Measurements from ENCODE around the gene ARHGAP9.
"Not testable (repeated sequence)": the region's sequence is repeated elsewhere in the genome, so short reads cannot be mapped to it uniquely, and the experiment has no call there.

The ARHGAP9 gene

GRCh38 chr12:57458665-57459054 lies 21.0 kb downstream of the ARHGAP9 start:
- no peak for DNase-seq (ENCODE audit: low read depth in 2 of 2)

- no peak for DNase-seq (ENCODE audit: low read depth in 2 of 2)
Measured at GRCh38 chr12:57456737-57457490, 22.8 kb downstream of the ARHGAP9 start.

GRCh38 chr12:57456145-57456700 lies 23.4 kb downstream of the ARHGAP9 start:
- no peak for DNase-seq (ENCODE audit: low read depth in 2 of 2)

GRCh38 chr12:57455374-57456144 lies 24.1 kb downstream of the ARHGAP9 start:
- DNase-seq (ENCODE audit: low read depth in 2 of 2) = no peak

GRCh38 chr12:57454566-57455373 lies 24.9 kb downstream of the ARHGAP9 start, which contains the start of gene INHBE:
Gene INHBE (plus strand): TSS chr12:57455307. CDS start chr12:57455537, 230 bp downstream.
- DNase-seq (ENCODE audit: low read depth in 2 of 2) = no peak

- DNase-seq (ENCODE audit: low read depth in 2 of 2) = no peak
Measured at GRCh38 chr12:57454213-57454565, 25.5 kb downstream of the ARHGAP9 start.

- no peak for DNase-seq (ENCODE audit: low read depth in 2 of 2)
Measured at GRCh38 chr12:57452937-57453509, 26.6 kb downstream of the ARHGAP9 start.

- DNase-seq (ENCODE audit: low read depth in 2 of 2) = no peak
Measured at GRCh38 chr12:57452181-57452936, 27.3 kb downstream of the ARHGAP9 start.

- no peak for DNase-seq (ENCODE audit: low read depth in 2 of 2)
Measured at GRCh38 chr12:57451233-57451778, 28.4 kb downstream of the ARHGAP9 start.

GRCh38 chr12:57450057-57450456 lies 29.6 kb downstream of the ARHGAP9 start:
- DNase-seq (ENCODE audit: low read depth in 2 of 2) = no peak

GRCh38 chr12:57449375-57449774 lies 30.3 kb downstream of the ARHGAP9 start:
- no peak for DNase-seq (ENCODE audit: low read depth in 2 of 2)

- no peak for DNase-seq (ENCODE audit: low read depth in 2 of 2)
Measured at GRCh38 chr12:57448669-57449068, 31.0 kb downstream of the ARHGAP9 start.

GRCh38 chr12:57446292-57446960 lies 33.2 kb downstream of the ARHGAP9 start:
- no peak for DNase-seq (ENCODE audit: low read depth in 2 of 2)

GRCh38 chr12:57444744-57445143 lies 34.9 kb downstream of the ARHGAP9 start:
- DNase-seq (ENCODE audit: low read depth in 2 of 2) = no peak

GRCh38 chr12:57444337-57444736 lies 35.3 kb downstream of the ARHGAP9 start:
- not testable (repeated sequence) for DNase-seq (ENCODE audit: low read depth in 2 of 2)

GRCh38 chr12:57441846-57442427 lies 37.7 kb downstream of the ARHGAP9 start:
- no peak for DNase-seq (ENCODE audit: low read depth in 2 of 2)

- not testable (repeated sequence) for DNase-seq (ENCODE audit: low read depth in 2 of 2)
Measured at GRCh38 chr12:57441393-57441792, 38.3 kb downstream of the ARHGAP9 start.

- DNase-seq (ENCODE audit: low read depth in 2 of 2) = no peak
Measured at GRCh38 chr12:57439762-57440266, 39.9 kb downstream of the ARHGAP9 start.

- DNase-seq (ENCODE audit: low read depth in 2 of 2) = no peak
Measured at GRCh38 chr12:57438400-57438799, 41.3 kb downstream of the ARHGAP9 start.

All from stimulated activated CD8-positive, alpha-beta memory T cell treated with anti-CD3 and anti-CD28 coated beads, Interleukin-15, amount 100 ng/mL, for 4 hours (primary cell).